ENCODE data around the gene FAM209B. TPM values are rescaled to one million over a fixed set of nuclear protein-coding genes. Genes with fewer than 3 reads are reported as not detected.

The FAM209B gene
- total RNA-seq, 1 donor from 2014 or later = not detected

DNA sequence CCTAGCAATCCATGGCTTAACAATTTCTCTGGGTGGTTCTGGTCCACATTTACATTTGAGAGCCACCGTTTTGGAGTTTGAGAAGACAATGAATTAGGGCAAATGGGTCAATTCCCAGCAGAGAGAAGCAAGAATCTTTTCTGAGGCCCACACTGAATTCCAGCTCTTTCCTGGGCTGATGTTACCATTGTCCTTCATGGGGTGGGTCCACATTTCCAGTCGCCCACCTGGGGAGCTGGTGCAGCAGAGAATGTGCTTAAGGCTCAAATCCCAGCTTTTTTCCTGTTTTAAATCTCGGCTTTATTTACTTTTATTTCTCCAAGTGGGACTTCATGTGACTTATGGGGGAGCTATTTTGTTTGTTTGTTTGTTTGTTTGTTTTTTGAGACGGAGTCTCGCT, 51.9 kb downstream of the FAM209B start:
- no peaks in the 10 kb centered on the region for H3K27me3 ChIP-seq
- intact Hi-C loops (cut with DNase I) = no loop called here
- no peaks in the 10 kb centered on the region for H3K4me1 ChIP-seq
- TF ChIP-seq POLR2AphosphoS5 (IDR thresholded peaks at IDR 0.05; ENCODE audit: insufficient read depth in 1 of 2, low read depth in 1 of 2) (no peak), POLR2A (IDR thresholded peaks at IDR 0.05) (no peak)
- TF ChIP-seq, protein P1, sequence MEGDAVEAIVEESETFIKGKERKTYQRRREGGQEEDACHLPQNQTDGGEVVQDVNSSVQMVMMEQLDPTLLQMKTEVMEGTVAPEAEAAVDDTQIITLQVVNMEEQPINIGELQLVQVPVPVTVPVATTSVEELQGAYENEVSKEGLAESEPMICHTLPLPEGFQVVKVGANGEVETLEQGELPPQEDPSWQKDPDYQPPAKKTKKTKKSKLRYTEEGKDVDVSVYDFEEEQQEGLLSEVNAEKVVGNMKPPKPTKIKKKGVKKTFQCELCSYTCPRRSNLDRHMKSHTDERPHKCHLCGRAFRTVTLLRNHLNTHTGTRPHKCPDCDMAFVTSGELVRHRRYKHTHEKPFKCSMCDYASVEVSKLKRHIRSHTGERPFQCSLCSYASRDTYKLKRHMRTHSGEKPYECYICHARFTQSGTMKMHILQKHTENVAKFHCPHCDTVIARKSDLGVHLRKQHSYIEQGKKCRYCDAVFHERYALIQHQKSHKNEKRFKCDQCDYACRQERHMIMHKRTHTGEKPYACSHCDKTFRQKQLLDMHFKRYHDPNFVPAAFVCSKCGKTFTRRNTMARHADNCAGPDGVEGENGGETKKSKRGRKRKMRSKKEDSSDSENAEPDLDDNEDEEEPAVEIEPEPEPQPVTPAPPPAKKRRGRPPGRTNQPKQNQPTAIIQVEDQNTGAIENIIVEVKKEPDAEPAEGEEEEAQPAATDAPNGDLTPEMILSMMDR (IDR thresholded peaks at IDR 0.05) = no peak
- H3K36me3 ChIP-seq = no peaks in the 10 kb centered on the region
- H3K27ac ChIP-seq = no peak overlapping the region
- no peaks in the 10 kb centered on the region for H3K9me3 ChIP-seq
- DNase-seq (ENCODE audit: extremely low spot score in 2 of 2) = no peak
- no peak overlapping the region for H3K4me3 ChIP-seq

Other genes with a start within 250 kb of the FAM209B start
- 46.4 TPM for gene FAM210B, start 174.3 kb upstream of the FAM209B start, total RNA-seq
- 2.2 TPM for gene AURKA, start 141.0 kb upstream of the FAM209B start, total RNA-seq
- 27.0 TPM for gene CSTF1, start 140.6 kb upstream of the FAM209B start, total RNA-seq
- 0.74 TPM for gene CASS4, start 121.0 kb upstream of the FAM209B start, total RNA-seq
- 47.1 TPM for gene RTF2, start 64.6 kb upstream of the FAM209B start, total RNA-seq
- gene FAM209A, start 8.5 kb upstream of the FAM209B start, total RNA-seq = not detected
- gene TFAP2C, start 96.1 kb downstream of the FAM209B start, total RNA-seq = 20.6 TPM